HG02943 (cell line): ENCODE data around the gene MAGI1.

Experiments used
- ATAC-seq: cut with Tn5 transposase; IDR thresholded peaks from one replicate; pipeline ENCODE4 v1.9.1; 2021; ENCODE audit warnings: mild to moderate bottlenecking, low read depth, moderate library complexity; ENCODE audit not compliant: unreplicated experiment

The MAGI1 gene

GRCh38 chr3:65658401-65658800, 380.3 kb downstream of the MAGI1 start:
- ATAC-seq: no peak

- ATAC-seq: no peak
Measured at GRCh38 chr3:65655061-65655460, 383.7 kb downstream of the MAGI1 start.

GRCh38 chr3:65653731-65654130, 385.0 kb downstream of the MAGI1 start:
- ATAC-seq: no peak

- no peak for ATAC-seq
Measured at GRCh38 chr3:65650247-65650646, 388.5 kb downstream of the MAGI1 start.

- no peak for ATAC-seq
Measured at GRCh38 chr3:65647369-65647768, 391.3 kb downstream of the MAGI1 start.

- ATAC-seq: no peak
Measured at GRCh38 chr3:65642883-65643282, 395.8 kb downstream of the MAGI1 start.

GRCh38 chr3:65641777-65642176, 396.9 kb downstream of the MAGI1 start:
- no peak for ATAC-seq

- no peak for ATAC-seq
Measured at GRCh38 chr3:65641045-65641444, 397.7 kb downstream of the MAGI1 start.

GRCh38 chr3:65639444-65639843, 399.3 kb downstream of the MAGI1 start:
- no peak for ATAC-seq

- ATAC-seq: no peak
Measured at GRCh38 chr3:65638301-65638700, 400.4 kb downstream of the MAGI1 start.

- ATAC-seq: no peak
Measured at GRCh38 chr3:65636326-65636725, 402.4 kb downstream of the MAGI1 start.

GRCh38 chr3:65635657-65636056, 403.1 kb downstream of the MAGI1 start:
- ATAC-seq: no peak

GRCh38 chr3:65633018-65633638, 405.6 kb downstream of the MAGI1 start:
- no peak for ATAC-seq

- ATAC-seq: no peak
Measured at GRCh38 chr3:65632414-65632813, 406.3 kb downstream of the MAGI1 start.

GRCh38 chr3:65628978-65629377, 409.7 kb downstream of the MAGI1 start:
- no peak for ATAC-seq

GRCh38 chr3:65627062-65627461, 411.7 kb downstream of the MAGI1 start:
- no peak for ATAC-seq

GRCh38 chr3:65625305-65625704, 413.4 kb downstream of the MAGI1 start:
- no peak for ATAC-seq

GRCh38 chr3:65623362-65623761, 415.4 kb downstream of the MAGI1 start:
- ATAC-seq: no peak

GRCh38 chr3:65619888-65620287, 418.8 kb downstream of the MAGI1 start:
- ATAC-seq: no peak

GRCh38 chr3:65619451-65619881, 419.3 kb downstream of the MAGI1 start:
- no peak for ATAC-seq

GRCh38 chr3:65618599-65618998, 420.1 kb downstream of the MAGI1 start:
- no peak for ATAC-seq

- ATAC-seq: no peak
Measured at GRCh38 chr3:65617787-65618186, 420.9 kb downstream of the MAGI1 start.

- ATAC-seq: no peak
Measured at GRCh38 chr3:65617209-65617608, 421.5 kb downstream of the MAGI1 start.
